ENCODE results near the gene SORCS1. TPM values are rescaled to one million over a fixed set of nuclear protein-coding genes. Genes with fewer than 3 reads are reported as not detected.

Gene SORCS1
- polyA plus RNA-seq, 3 donors, result 0.09 TPM; not detected in 2

DNA sequence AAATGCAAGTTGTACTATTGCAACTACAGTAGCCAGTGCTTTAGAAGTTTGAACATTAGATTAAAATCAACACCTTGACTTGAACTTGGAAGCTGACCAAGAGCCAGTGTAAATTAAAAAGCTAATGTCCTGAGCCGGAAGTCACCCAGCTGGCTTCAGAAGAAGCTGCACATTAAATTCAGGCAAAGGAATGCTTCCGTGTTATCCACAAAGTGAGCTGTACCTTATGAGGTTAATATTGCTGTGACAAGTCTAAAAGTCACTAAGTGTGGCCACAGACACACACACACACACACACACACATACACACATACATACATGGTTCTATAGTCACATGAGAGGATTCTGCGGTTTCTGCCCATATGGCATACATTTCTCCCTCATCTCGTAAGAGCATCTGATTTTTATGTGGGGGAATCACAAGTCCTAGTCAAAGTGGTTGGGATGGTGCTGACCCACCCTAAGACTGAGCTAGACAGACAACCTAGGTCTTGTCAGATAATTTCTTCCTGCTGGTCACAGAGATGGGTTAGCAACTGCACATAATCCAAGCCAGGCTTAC, 612.9 kb downstream of the SORCS1 start:
- Histone ChIP-seq H3K27me3 (ENCODE audit: control insufficient read depth in 2 of 2, insufficient read depth in 2 of 2, low read length in 2 of 2) (no peaks in the 10 kb centered on the region), H3K36me3 (replicated peaks in 1 of 2; ENCODE audit: control insufficient read depth in 1 of 2, insufficient read depth in 2 of 2, low read length in 2 of 2) (no peaks in the 10 kb centered on the region), H3K27ac (ENCODE audit: low read depth in 1 of 2, low read length in 2 of 2) (no peak overlapping the region), H3K4me2 (replicated peaks; ENCODE audit: extremely low read depth, low read length, poor library complexity, severe bottlenecking) (no peak overlapping the region), H2AFZ (ENCODE audit: insufficient read depth, low read depth, low read length, poor library complexity, severe bottlenecking) (no peak overlapping the region), H3K4me1 (ENCODE audit: control insufficient read depth in 1 of 2, insufficient read depth in 2 of 2, low read length in 2 of 2) (no peaks in the 10 kb centered on the region), H3K79me2 (ENCODE audit: insufficient read depth, low read length) (no peaks in the 10 kb centered on the region), H3K4me3 (replicated peaks in 1 of 3; ENCODE audit: low read depth in 2 of 3, low read length in 3 of 3) (no peak overlapping the region), H4K20me1 (ENCODE audit: insufficient read depth, low read length) (no peaks in the 10 kb centered on the region), H3K9me3 (replicated peaks in 1 of 2; ENCODE audit: control insufficient read depth in 1 of 2, insufficient read depth in 1 of 2, low read length in 2 of 2) (peaks cover 0 to 2% of the 10 kb centered on the region in 2 donors), H3K9ac (ENCODE audit: insufficient read depth, low read length, poor library complexity, severe bottlenecking) (no peak overlapping the region)
- TF ChIP-seq, protein P1, sequence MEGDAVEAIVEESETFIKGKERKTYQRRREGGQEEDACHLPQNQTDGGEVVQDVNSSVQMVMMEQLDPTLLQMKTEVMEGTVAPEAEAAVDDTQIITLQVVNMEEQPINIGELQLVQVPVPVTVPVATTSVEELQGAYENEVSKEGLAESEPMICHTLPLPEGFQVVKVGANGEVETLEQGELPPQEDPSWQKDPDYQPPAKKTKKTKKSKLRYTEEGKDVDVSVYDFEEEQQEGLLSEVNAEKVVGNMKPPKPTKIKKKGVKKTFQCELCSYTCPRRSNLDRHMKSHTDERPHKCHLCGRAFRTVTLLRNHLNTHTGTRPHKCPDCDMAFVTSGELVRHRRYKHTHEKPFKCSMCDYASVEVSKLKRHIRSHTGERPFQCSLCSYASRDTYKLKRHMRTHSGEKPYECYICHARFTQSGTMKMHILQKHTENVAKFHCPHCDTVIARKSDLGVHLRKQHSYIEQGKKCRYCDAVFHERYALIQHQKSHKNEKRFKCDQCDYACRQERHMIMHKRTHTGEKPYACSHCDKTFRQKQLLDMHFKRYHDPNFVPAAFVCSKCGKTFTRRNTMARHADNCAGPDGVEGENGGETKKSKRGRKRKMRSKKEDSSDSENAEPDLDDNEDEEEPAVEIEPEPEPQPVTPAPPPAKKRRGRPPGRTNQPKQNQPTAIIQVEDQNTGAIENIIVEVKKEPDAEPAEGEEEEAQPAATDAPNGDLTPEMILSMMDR (IDR thresholded peaks at IDR 0.05), result no peak
- DNase-seq, result no peak
- intact Hi-C loops (cut with micrococcal nuclease), result no loop called here
- no peak overlapping the region for H3K27ac Mint-ChIP-seq
- peaks cover 0 to 3% (median 2%) of the 10 kb centered on the region in 3 donors for H3K27me3 Mint-ChIP-seq (ENCODE audit: low read depth in 3 of 3)
- no peak overlapping the region for H3K4me3 Mint-ChIP-seq
- WGBS (ENCODE audit: insufficient coverage), result 100% methylated on average over 1 of the region's 4 CpGs
- no peaks in the 10 kb centered on the region for H3K4me1 Mint-ChIP-seq
- H3K9me3 Mint-ChIP-seq, result peaks cover 0 to 3% (median 1%) of the 10 kb centered on the region in 7 donors
- H3K36me3 Mint-ChIP-seq, result no peaks in the 10 kb centered on the region

DNA sequence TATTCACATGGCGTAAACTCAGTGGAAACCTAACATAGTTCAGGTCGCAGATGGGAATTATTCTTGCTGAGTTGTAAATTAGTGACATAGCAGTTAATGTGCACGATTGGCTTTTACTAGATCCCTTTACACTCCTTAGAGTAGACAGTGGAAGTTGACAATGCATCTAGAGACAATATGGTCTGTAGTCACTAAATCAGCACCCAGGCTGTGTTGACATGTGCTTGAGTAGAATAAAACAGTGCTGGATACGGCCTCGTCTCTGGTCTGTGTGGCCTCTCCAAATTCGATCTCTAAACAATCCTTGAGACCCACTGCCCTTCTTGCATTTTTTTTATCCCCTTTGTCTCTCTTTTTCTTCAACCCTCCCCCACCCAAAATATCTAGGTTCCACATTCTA, 615.7 kb downstream of the SORCS1 start:
- Histone ChIP-seq H3K27ac (ENCODE audit: low read depth in 1 of 2, low read length in 2 of 2) (no peak overlapping the region), H3K9ac (ENCODE audit: insufficient read depth, low read length, poor library complexity, severe bottlenecking) (no peak overlapping the region), H3K4me3 (replicated peaks in 1 of 3; ENCODE audit: low read depth in 2 of 3, low read length in 3 of 3) (no peak overlapping the region), H3K79me2 (ENCODE audit: insufficient read depth, low read length) (no peaks in the 10 kb centered on the region), H4K20me1 (ENCODE audit: insufficient read depth, low read length) (no peaks in the 10 kb centered on the region), H2AFZ (ENCODE audit: insufficient read depth, low read depth, low read length, poor library complexity, severe bottlenecking) (no peak overlapping the region), H3K9me3 (replicated peaks in 1 of 2; ENCODE audit: control insufficient read depth in 1 of 2, insufficient read depth in 1 of 2, low read length in 2 of 2) (peaks cover 0 to 2% of the 10 kb centered on the region in 2 donors), H3K4me1 (ENCODE audit: control insufficient read depth in 1 of 2, insufficient read depth in 2 of 2, low read length in 2 of 2) (no peaks in the 10 kb centered on the region), H3K4me2 (replicated peaks; ENCODE audit: extremely low read depth, low read length, poor library complexity, severe bottlenecking) (no peak overlapping the region), H3K36me3 (replicated peaks in 1 of 2; ENCODE audit: control insufficient read depth in 1 of 2, insufficient read depth in 2 of 2, low read length in 2 of 2) (no peaks in the 10 kb centered on the region), H3K27me3 (ENCODE audit: control insufficient read depth in 2 of 2, insufficient read depth in 2 of 2, low read length in 2 of 2) (no peaks in the 10 kb centered on the region)
- Mint-ChIP-seq H3K9me3 (peaks cover 0 to 3% (median 1%) of the 10 kb centered on the region in 7 donors), H3K27me3 (ENCODE audit: low read depth in 3 of 3) (peaks cover 0 to 6% (median 2%) of the 10 kb centered on the region in 3 donors), H3K27ac (no peak overlapping the region), H3K36me3 (no peaks in the 10 kb centered on the region), H3K4me3 (no peak overlapping the region), H3K4me1 (no peaks in the 10 kb centered on the region)
- TF ChIP-seq, protein P1 (IDR thresholded peaks at IDR 0.05), result no peak
- no peak for DNase-seq
- intact Hi-C loops (cut with micrococcal nuclease), result no loop called here
- WGBS (ENCODE audit: insufficient coverage), result 100% methylated on average over 2 of the region's 6 CpGs

Measured in CD14-positive monocyte (primary cell).